NCI-H187 treated with DMSO at 0.1 percent for 48 hours (cell line): ENCODE measurements around the gene ACTL9.
"Not testable (repeated sequence)": the region's sequence is repeated elsewhere in the genome, so short reads cannot be mapped to it uniquely, and the experiment has no call there.

Source experiments
- DNase-seq: peaks from one replicate; lab custom pipeline; 2025; lab: John Stamatoyannopoulos, UW

Gene ACTL9

GRCh38 chr19:8698433-8699063 is at the start of gene ACTL9:
TSS of gene ACTL9 (minus strand) at chr19:8698795. CDS start at chr19:8698701, 94 bp downstream.
- no peak for DNase-seq

- DNase-seq: not testable (repeated sequence)
Measured at GRCh38 chr19:8739291-8740065, 40.9 kb upstream of the ACTL9 start.

GRCh38 chr19:8738377-8738776 is 39.8 kb upstream of the ACTL9 start:
- DNase-seq: no peak

- DNase-seq: no peak
Measured at GRCh38 chr19:8731428-8732169, 33.0 kb upstream of the ACTL9 start.

GRCh38 chr19:8724276-8724675 is 25.7 kb upstream of the ACTL9 start:
- no peak for DNase-seq

GRCh38 chr19:8722032-8722431 is 23.4 kb upstream of the ACTL9 start:
- no peak for DNase-seq

GRCh38 chr19:8721334-8721733 is 22.7 kb upstream of the ACTL9 start, which contains the start of gene OR2Z1:
TSS of gene OR2Z1 (plus strand) at chr19:8721634. CDS start at chr19:8731029, 9,395 bp downstream.
- no peak for DNase-seq

- DNase-seq: not testable (repeated sequence)
Measured at GRCh38 chr19:8710337-8710736, 11.7 kb upstream of the ACTL9 start.

GRCh38 chr19:8705742-8706141 is 7.1 kb upstream of the ACTL9 start:
- DNase-seq: no peak

GRCh38 chr19:8705304-8705703 is 6.7 kb upstream of the ACTL9 start:
- DNase-seq: not testable (repeated sequence)

GRCh38 chr19:8703223-8703622 is 4.6 kb upstream of the ACTL9 start:
- no peak for DNase-seq

- DNase-seq: no peak
Measured at GRCh38 chr19:8702350-8702749, 3.8 kb upstream of the ACTL9 start.

GRCh38 chr19:8700956-8701355 is 2.4 kb upstream of the ACTL9 start:
- DNase-seq: no peak

- DNase-seq: no peak
Measured at GRCh38 chr19:8699908-8700307, 1.3 kb upstream of the ACTL9 start.

GRCh38 chr19:8697671-8698432 is 743 bp downstream of the ACTL9 start:
- DNase-seq: no peak

- DNase-seq: no peak
Measured at GRCh38 chr19:8696993-8697392, 1.6 kb downstream of the ACTL9 start.

- DNase-seq: no peak
Measured at GRCh38 chr19:8695911-8696310, 2.7 kb downstream of the ACTL9 start.

- no peak for DNase-seq
Measured at GRCh38 chr19:8695501-8695900, 3.1 kb downstream of the ACTL9 start.

GRCh38 chr19:8690753-8691539 is 7.6 kb downstream of the ACTL9 start:
- DNase-seq: no peak

- DNase-seq: no peak
Measured at GRCh38 chr19:8688930-8689329, 9.7 kb downstream of the ACTL9 start.

GRCh38 chr19:8686549-8686948 is 12.0 kb downstream of the ACTL9 start:
- no peak for DNase-seq
